OCI-LY7 (cell line): ENCODE results near the gene SYNJ1.

ENCODE experiments used
- CTCF ChIP-seq: fragments of 200-600 bp; sonication (generic); conservative IDR thresholded peaks from 2 replicates; pipeline ENCODE4 v1.5.1; 2014; ENCODE audit warnings: mild to moderate bottlenecking, antibody characterized with exemption, low read length, moderate library complexity, mixed read lengths
- EZH2phosphoT487 ChIP-seq: fragments of 200-600 bp; sonication (generic); IDR thresholded peaks from 2 replicates; pipeline ENCODE4 v1.6.1; 2018; ENCODE audit warnings: low read depth, borderline replicate concordance, mild to moderate bottlenecking, mixed run types, antibody characterized with exemption, low read length, moderate library complexity, mixed read lengths

- TF ChIP-seq EZH2phosphoT487 = no peak
- no peak for TF ChIP-seq CTCF
Measured at GRCh38 chr21:32708069-32708468, 19.7 kb downstream of the SYNJ1 start.
